Right hindlimb (tissue), 1 donor: Measurements from ENCODE around the gene ERF.

Experiments used
- DNase-seq: peaks from one replicate; pipeline ENCODE4 v3.0.0-alpha.2; 2018

ERF gene

DNA sequence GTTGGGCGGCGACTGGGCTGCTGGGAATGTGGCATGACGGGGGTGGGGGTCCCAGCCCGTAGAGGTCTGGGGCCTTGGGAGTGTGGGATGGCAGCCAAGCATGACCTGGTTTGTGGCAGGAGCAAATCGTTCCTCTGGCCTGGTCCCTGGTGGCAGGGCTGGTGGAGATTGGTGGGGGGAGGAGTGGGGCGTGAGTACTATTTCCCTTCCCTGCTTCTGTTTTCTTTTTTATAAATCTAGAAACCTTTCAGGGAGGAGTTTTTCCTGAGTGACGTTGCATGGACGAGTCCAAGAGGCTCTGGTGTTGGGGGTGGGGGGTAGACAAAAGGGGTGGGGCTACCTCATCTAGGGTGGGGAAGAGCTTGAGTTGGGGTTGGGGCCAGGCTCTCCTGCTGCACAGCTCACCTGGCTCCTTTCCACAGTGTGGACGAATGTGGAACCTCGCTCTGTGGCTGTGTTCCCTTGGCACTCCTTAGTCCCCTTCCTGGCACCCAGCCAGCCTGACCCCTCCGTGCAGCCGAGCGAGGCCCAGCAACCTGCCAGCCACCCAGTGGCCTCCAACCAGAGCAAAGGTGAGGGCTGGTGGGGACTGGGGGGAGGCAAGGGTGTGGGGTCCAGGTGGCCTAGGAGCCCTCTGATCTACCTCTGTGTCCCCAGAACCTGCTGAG is 31.6 kb upstream of the ERF start:
- peak; percentile 65 for DNase-seq

DNA sequence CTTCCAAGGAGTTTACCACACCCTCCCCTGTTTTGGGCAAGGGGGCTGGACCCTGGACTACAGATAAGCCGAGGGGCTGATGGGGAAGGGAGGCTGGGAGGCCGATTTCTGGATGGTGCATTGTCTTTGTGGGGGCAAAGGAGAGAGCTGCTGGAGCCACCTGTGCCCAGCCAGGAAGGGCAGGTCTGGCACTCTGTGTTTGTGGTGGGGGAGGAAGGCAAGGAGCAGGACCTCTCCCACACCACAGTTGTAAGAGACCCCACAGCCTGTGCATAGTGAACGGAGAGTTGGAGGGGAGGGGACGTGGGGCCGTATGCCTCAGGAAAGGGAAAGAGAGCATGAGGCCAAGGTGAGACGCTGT is 31.0 kb upstream of the ERF start:
- no peak for DNase-seq

DNA sequence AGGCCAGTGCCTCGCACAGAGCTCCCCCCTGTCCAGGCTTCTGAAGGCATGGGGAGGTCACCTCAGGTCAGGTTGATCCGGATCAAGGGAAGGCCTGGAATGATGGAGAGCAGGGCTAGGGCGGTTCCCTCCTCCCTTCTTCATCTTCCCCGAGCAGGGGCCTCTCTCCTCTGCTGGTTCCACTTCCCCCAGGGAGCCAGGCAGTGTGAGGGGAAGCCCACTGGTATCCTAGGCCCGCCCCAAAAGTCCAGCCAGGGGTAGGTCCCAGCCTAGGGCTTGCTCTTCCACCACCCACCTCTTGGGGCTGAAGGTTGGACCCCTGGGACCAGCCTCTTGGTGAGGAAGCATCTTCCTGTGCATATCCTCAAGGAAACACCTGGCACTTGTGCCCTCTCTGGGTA is 30.6 kb upstream of the ERF start:
- DNase-seq: no peak

DNA sequence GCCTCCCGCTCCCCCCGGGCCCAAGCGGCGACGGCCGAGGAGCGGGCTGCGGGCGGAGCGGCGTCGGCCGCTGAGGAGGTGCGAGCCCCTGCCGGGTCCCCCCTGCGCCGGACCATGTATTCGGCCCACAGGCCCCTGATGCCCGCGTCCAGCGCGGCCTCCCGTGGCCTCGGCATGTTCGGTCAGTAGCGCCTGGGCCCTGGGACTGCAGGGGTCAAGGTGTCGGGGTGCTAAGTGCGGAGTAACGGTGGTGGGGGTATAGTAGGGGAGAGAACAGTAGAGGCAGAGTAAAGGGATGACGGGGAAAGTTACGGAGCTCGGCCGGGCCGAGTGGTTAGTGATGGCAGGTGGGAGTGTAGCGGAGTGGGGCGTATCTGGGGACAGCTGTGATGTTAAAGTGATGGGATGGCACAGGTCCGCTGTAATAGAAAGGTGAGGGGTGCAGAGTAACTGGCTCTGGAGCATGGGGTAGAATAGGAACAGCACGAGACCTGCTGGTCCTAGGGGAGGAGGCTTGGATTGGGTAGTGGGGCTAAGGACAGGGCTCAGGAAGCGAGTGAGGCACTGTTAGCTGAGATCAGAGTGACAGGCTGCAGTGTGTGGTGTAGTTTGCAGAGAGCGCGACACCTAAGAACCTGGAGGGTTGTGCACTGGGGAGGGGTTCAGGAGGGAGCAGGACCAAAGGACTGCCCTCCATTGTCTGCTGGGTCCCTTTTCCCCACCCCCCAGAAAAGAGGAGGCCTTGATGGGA is 29.8 kb upstream of the ERF start:
- DNase-seq: no peak

DNA sequence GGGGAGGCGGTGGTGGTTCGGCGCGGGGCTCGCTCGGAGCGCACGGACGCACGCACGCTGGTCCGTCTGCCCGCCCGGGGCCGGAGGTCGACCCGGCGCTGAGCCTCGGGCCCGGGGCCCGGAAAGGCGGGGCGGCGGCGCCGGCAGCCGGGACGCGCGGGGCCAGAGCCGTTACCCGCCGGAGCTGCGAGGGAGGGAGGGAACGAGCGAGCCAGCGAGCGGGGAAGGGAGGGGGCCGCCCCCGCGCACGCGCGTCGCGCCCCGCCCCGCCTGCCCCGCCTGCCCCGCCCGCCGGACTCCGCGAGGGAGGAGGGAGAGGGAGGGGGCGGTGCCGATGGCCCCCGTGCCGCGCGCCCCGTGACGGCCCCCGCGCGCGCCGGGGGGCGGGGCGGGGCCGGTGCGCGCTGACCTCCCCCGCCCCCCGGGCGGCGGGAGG is 29.2 kb upstream of the ERF start:
- DNase-seq: peak; percentile 89

DNA sequence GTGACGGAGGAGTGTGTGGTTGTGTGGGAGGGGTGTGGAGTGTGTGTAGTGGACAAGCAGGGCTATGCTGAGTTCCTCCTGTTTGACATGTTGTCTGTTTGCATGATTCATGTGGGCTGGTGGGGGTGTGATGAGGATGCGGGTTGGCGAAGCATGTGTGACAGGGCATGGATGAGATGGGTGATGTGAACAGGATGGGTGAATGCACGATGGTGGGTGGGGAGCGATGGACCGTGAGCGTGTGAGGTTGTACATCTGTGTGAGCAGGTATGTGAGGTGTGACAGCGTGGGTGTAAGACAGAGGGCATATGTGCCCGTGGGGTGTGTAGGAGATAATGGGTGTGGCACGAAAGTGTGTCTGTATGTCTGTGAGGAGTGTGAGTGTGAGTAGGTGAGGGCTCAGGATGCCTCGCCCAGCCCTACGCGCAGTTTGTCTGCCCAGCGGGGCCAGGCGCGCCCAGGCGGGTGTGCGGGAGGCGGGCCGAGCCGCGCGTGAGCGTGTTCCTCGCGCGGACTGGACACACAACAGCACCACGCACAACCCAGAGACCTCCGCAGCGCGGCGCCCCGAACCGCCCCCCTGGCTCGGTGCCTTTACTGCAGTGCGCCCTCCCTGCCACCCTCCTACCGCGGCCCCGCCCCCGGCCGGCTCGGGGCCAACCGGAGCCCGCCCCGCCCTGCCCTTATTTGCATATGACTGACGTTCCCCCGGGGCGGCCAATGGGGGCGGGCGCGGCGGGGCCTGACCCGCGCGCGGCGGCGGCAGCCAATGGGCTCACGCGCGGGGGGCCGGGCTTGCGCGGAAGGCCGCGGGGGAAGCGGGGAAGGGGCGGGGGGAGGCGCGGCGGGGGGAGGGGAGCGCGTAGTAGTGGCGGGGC is 28.5 kb upstream of the ERF start:
- DNase-seq: peak; percentile 98

DNA sequence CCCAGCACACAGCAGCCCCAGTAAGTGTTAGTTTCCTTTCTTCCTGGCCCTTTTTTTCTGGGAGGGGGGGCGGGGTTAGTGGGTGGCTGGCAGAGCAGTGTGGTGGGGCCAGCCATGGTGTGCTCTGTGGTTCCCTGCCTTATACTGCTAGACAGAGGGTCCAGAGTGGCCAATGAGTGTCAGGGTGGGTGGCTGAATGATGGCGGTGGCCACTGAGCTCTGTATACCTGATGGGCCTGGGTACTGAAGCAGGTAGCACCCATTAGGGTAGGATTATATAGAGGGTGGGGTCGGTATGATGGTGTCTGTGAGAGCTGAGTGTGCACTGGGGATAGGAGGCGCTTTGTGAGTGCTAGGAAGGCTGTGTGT is 27.9 kb upstream of the ERF start:
- no peak for DNase-seq

DNA sequence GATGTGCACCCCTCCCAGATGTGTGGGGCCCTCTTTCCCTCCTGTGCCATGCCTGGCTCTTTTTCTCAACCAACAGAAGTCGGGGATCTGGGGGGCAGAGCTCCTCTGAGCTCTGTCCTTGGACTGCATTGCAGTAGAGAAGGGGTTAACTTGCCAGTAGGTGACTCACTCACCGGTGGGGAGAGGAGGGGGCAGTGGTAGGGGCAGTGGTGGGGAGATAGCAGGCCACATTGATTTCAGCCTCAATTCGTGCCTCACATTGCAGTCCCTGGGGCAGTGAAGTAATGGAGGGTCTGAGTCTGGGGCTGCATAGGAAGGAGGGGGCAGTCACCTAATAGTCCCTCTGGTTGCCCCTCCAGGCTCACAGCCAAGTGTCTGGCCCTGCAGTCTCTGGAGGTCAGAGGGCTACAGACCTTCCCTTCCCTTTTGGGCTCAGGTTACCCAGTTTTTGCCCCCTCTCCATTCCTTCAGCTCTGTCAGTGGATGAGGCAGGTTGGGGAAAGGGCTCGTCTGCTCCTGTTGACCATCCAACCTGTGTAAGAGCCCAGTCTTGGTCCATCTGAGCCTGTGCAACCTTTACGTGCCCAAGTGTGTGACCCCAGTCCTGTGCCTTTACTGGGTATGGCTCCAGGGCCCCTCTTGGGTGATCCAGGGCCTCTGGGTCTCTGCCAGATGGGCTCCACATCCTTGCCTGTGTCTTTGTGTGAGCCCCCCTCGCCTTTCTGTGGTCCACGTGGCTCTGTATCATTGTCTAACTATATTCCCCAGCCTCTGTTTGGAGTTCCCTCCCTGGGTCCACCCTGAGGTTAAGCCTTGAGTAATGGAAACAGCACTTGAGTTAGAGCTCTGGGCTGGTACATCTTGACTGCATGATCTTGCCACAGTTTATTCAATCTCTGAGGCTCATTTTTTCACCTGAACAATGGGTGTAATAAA is 27.2 kb upstream of the ERF start:
- DNase-seq: no peak

DNA sequence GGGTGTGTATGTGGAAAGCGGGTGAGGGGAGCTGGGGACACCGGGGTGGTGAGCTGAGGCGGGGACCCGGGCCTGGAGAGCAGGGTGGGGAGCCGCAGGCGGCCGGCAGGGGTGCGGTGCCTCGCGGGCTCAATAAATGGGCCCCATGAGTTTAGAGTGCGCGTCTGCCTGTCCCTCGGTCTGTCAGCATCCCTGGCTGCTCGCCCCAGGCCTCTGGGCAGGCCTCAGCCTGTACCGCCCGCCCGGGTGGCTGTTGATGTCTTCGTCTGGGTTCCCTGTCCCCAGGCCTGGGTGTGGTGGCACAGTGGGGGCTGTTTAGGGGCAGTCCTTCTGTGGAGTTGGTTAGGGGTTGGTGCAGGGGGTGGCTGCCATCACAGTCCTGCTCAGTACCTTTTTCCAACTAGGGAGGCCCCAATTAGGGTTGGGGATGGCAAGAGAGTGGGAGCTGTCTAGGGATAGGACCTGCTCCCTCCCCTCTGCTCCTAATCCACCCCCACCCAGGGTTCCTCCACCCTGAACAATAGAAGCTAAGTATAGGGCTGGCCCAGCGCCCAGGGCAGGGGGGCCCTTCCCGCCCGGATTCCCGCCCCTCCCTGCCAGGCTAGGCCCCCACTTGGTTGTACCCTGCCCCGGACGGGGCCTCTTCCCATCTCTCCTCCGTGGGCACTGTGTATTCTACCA is 26.4 kb upstream of the ERF start:
- peak; percentile 81 for DNase-seq

DNA sequence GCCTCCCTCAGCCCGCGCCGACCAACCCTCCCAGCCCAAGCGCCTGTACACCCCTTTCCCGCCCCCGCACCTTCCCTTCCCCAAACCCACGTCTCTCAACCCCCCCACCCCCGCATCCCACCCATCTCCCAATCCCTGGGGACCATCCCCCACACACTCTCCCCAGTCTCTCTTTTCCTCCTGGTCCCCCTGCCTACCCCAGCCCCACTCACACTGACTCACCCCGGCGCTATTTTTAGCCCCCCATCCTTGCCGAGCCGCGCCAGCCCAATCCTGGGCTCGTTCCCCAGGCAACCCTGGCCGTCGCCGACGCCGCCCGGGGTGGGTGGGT is 25.9 kb upstream of the ERF start:
- DNase-seq: no peak

DNA sequence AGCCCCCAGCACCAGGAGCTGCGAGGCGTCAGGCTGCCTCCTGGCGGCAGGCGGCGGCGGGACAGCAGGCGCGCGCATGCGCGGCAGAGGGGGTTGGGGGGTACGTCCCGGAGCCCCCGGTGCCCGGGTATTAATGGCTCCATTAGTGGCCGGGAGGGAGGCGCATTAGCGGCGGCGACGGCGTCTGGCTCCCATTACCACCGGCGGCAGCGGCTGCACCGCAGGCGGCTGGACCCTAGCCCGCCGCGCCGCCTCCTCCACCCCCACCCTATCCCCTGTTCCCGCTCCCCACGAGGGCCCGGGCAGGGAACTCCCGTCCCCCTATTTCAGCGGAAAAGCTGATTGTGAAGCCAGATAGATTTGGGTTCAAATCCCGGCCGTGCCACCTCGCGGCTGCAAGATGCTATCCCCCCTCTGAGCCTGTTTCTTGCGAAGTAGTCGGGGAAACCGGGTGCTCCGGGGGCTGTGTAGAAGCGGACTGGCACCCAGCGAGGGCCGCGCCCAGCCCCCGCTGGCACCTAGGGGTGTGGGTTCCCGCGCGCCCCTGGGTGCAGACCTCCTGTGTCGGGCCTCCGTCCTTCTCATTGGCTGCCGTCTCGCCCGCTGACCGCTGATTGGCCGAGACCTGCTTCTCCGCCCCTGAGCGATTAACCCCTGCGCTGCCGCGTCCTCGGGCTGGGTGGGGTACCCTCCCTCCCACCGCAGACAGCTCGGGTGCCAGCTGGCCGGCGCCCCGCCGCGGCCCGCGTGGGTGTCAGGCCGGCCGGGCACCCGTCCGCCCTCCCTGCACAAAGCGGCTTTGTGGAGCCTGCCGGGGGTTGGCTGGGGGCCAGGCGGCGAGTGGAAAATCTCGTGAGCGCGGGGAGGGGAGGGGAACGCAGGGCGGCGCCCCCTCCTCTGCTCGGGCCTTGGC is 25.2 kb upstream of the ERF start:
- DNase-seq: peak; percentile 96

DNA sequence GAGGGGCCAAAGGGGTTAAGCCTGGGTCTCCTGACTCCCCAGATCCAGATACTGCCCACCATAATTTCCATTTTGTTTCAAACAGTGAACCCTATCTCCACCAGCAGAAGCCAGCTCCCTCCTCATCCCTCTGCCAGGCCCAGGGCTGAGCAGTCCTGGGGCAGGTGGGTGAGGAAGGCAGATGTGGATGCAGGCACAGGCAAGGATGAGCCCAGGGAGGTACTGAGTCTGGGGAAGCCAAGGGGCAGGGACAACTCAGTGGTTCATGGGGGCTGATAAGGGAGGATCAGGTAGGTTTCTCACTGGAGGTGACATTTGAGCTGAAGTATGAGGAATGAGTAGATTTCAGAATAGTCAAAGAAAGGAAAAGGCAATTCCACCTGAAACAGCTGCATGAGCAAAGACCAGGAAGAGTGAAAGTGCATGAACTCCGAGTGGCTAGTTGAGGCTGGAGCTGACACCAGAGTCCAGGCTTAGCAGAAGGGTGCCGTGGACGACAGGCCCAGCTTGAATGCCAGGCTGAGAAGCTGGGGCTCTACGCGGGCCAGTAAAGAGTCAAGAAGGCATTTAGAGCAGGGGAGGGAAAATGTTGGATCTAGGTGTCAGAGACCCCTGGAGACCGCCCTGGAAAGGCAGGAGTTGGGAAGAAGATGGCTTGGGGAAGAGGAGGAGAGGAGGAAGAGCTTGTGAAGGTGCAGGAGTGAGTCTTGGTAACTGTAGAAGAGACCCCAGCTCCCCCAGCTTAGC is 24.4 kb upstream of the ERF start:
- no peak for DNase-seq

DNA sequence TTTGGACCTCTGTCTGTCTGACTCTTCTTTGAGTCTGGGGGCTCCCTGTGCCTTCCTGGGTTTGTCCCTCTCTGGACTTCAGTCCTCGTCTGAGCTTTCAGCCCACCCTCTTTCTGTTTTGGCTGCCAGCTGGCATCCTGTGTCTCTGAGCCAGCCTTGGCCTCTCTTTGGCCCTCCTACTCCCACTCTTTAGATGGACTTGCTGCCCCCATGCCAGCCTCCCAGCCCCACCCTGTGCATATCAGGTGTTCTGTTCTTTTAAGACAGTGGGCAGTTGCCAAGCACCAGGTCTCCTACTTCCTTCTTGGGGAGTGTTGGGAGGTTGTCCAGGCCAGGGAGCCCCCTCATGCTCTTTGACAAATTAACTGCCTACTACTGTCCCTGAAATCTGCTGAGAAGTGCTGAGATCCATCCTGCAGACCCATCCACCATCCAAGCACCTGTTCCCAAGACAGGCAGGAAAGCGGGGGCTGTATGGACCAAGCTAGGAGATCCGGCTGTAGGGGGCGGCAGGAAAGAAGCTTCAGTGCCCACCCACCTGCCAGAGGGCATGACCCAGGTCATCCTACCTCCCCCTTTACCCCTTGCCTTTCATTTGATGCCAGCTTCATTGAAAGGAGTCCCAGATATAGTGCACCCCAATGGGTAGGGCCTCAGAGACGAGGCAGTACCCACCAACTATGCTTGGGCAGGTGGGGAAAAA is 23.7 kb upstream of the ERF start:
- DNase-seq: no peak

DNA sequence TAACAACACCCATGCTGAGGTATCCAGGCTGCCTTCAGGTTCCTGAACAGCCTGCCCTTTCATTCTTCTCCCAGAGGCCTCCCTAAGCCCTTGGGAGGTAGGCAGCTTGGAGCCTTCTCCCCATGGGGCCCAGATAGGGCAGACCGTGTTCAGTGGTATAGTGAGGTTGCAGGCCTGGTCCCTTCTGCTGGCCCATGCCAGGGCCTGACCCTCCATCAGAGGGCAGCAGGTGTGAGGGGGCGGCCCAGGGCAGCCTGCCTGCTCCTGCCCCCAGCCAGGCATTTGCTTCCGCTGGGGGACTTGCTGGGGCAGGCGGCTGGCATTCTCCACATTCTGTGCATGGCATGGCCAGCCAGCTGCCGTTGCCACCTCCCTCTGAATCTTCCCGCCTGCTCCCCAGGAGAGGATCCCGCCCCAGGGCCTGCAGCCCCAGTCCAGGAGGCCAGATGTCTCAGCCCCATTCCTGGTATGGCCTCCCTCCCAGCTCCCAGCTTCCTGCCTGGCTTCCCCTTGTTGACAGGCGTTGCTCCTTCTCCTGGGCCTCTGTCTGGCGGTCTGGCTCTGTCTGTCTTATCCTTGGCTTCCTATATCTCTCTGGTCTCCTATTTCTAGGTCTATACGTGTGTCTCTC is 23.0 kb upstream of the ERF start:
- peak; percentile 79 for DNase-seq

DNA sequence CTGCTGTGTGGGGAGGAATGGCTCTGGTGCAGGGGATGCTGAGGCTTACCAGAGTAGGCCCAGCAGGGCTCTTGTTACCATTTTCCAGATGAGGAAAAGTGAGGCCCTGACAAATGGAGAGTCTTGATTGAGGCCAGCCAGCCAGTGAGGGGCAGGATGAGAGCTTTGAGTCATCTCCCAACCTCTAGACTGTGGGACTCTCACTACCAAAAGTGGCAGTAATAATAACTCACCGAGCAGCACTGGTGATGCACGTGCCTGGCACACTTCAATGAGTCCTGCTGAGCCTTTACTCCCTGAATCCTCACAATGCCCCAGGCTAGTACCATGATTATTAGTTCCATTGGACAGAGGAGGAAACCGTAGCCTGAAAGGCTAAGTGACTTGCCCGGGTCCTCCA is 21.9 kb upstream of the ERF start:
- DNase-seq: no peak

DNA sequence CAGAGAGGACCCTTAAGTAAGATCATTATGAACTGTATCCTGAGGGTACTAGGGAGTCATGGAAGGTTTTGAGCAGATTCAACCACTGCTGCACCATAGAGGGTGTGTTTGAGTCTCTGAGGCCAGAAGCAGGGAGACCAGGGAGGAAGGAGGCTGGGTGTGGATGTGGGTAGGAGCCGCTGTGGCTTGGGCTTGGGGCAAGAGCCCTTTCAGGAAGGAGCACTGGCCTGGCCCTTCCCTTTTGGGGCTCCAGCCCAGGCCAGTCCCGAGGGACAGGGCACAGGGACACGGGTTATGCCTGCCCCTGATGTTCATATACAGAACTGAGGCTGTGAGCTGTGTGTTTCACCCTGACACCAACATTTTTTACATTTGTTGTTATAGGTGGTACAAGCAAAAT is 21.4 kb upstream of the ERF start:
- DNase-seq: peak; percentile 16

DNA sequence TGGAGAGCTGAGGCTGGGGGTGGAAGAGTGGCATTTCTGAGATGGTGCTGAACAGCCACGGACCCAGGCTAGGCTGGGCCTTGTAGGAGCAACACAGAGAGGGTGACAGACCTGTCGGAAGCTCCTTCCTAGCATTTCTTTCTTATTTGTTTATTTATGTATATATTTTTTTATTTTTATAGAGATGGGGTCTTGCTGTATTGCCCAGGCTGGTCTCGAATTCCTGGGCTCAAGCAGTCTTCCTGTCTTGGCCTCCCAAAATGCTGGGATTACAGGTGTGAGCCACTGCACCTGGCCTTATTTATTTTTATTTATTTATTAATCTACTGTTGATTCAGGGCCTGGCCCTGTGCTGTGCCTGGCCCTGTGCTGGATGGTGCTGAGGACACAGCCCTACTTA is 20.6 kb upstream of the ERF start:
- DNase-seq: no peak

DNA sequence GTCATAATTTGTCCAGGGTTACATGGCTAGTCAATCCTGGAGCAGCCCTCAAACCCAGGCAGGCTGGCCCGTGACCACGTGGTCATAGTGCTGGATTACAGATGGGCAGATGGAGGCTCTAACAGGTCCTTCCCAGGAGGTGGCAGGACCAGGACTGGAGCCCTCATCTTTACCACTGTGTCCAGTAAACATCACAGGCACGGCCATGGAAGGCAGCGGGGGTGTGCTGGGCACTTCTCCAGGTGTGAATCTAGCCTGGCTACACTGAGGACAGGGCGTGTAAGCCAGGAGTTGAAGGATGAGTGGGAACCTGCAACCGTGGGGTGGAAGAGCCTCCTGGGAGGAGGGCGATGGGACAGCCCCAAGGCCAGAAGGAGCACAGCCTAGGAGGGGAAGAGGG is 20.2 kb upstream of the ERF start:
- peak; percentile 19 for DNase-seq

DNA sequence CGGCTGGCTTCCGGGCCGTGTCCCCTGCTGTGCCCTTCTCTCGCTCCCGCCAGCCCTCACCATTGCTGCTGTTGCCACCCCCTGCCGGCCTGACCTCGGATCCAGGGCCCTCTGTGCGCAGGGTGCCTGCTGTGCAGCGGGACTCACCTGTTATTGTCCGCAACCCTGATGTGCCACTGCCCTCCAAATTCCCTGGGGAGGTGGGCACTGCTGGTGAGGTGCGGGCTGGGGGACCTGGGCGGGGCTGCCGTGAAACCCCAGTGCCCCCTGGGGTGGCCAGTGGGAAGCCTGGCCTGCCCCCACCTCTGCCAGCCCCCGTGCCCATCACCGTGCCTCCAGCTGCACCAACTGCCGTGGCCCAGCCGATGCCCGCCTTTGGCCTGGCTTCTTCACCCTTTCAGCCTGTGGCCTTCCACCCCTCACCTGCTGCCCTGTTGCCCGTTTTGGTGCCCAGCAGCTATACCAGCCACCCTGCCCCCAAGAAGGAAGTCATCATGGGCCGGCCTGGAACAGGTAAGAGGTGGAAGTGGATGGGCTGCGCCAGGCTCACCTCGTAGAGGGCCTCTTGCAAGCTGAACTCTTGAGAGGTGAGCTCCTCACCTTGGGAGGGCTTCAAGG is 19.2 kb upstream of the ERF start:
- DNase-seq: peak; percentile 19
